ENCODE data around the gene MARCHF9.

Gene MARCHF9

DNA sequence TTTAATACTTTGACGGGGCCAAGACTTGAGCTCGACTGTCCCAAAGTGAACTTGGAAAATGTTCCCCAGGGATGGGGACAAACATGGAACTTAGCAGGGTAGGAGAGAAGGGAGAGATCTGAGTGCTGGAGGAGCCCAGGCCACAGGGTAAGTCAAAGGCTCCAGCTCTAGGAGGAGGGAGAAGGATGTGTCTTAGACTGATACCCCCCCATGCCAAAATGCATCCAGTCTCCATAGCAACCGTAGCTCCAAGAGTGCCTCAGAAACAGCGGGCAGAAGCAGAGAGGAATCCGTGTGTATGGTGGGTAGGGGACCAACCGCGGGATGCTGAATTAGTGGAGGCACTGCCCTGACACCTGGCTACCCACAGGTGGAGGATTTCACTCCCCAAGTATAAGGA is 15.5 kb upstream of the MARCHF9 start:
- no peak for DNase-seq

DNA sequence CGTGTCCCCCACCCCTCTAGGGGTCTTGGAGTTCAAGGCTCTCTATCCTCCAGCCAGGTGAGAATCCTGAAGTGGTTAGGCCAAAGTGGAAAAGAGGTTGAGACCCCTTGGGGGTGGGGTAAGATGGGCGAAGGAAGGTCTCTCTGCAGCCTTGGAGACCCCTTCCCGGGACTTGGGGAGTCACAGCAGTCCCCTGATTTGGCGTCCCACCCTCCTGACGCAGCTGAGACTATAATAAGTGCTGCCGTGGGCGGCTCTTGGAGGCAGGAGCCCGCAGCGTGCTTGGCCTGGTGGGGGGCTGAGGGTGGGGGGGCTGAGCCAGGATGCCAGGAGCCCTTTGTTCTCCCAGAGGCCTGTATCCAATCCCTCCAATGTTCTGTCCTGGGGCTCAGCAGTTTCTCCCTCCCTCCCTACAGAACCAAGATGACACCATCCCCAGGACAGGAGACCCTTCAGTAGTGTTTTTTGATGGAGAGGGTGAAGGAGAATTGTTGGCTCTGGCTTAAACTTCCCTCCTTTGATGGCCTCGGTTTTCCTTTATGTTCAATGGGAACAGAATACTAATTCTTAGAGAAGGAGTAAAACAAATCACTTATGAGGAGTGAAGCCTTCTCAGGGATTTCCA is 14.9 kb upstream of the MARCHF9 start:
- no peak for DNase-seq

DNA sequence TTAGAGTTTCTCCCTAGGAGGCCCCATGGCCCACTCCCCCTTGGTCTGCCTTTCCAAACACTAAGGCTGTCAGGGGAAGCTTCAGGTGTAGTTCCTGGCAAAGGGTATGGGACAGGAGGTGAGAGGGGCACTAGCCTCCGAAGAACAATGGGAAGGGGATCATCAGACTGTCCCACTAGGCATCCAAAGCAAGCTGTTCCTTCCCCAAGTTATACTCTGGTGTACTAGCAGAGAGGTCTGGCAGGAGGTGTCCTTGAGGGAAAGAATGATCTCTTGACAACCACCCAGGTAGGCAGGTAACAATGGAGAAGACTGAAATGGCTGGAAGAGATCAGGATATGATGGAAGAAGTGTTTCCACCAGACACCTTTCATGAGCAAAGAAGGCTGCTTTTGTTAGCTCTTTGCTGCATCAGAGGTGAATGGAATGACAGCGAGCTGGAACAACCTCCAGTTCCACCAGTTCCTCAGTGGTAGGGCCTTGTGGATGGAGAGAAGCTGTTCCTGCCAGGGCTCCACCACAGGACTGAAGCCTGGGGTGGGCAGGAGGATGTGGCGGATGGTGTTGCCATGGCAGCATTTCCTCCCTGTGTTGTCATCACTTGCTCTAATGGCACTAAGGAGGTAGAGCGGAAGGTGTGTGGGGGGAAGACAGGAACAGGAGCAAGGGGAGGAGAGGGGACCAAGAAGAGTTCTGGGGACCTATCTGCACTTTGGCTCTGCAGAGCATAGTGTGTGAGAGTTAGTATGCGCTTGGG is 14.1 kb upstream of the MARCHF9 start:
- peak; percentile 87 to 89 for DNase-seq

DNA sequence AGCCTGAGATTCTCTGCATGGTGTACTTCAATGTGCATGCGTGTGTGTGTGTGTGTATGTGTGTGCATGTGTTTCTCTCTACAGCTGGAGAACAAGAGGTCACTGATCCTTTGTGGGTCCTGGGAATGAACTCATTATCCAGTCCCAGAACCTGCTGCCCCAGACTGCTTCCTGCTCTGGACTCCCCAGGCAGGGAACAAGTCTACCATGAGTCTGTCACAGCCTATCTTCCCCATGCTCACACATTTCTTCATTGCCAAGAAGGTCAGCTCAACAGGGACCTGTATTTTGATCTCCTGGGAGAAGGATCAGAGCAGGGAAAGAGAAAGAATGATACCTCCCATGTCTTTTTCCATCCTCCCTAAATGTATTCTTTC is 13.5 kb upstream of the MARCHF9 start:
- no peak for DNase-seq

DNA sequence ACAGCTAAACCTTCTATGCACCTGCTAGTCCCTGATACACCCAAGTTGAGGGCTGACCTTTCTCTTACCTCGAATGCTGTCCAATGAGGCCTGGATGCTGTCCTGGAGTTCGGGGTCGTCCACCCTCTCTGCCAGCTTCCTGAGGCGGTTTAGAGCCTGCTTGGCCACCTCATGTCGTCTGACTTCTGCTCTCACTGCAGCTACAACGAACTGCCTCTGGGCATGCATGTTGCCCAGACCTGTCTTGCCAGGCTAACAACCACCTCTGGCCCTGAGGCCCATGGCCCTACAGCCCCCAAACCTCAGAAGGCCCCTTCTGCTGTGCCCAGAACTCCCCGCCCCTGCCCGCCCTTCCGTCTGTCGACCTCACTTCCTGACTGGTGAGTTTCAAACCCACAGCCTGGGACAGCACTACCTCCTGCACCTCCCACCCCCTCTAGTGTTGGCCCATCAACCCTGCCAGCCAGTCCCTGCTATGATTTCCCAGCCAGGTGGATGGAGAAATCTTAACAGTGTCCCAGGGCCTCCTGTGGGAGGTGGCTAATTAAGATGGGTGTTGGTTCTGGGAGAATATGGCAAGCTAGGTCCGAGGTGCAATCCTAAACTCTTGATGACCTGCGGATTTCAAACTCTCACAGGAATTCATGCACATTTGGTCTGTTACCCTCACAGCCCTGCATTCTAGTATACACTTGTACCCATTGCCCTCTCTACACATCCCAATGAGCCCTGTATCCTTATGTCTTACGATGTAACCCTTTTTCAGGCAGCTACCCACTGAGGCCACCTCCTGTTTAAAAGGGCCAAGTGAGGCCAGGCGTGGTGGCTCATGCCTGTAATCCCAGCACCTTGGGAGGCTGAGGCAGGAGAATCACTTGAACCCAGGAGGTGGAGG is 12.8 kb upstream of the MARCHF9 start:
- peak; percentile 87 to 89 for DNase-seq

DNA sequence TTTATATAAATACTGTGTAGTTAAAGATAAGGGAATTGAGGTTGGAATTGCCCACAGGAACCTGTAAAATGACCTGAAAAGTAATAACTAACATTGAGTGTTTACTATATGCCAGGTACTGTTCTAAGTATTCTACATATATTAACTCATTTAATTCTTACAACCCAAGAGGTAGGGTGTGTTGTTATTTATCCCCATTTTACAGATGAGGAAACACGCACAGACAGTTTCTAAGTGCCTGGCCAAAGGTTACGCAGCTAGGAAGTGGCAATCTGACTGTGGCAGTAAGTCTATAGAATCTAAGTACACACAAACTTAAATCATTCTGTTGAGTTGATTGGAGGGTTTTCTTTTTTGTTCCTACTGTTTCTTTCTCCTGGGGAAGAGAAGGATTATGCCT is 11.1 kb upstream of the MARCHF9 start:
- DNase-seq, result no peak

DNA sequence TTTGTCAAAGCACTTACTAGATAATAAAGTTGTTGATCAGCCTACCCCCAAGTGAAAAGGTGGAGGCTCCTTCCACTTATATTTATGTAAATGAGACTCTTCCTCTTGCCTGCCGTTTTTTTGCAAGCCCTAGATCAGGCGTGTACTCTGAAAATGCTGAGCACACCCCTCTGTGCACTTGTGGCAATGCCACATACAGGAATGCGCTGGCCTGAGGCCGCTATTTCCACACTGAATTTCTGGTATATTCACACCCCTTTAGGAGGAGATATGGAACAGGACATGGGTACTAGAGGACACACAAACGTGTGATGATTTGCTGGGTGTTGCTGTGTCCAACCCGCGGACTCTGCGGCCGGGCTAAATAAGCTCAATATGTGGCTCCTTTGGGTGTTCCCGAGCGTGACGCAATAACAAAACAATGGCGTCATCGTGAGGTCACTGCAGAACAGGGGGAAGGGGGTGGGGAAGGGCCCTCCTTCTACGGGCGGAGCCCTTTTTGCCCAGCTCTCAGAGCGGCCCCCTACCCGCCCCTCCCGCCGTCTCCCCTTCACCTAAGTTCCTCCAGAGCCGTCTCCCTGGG is 10.6 kb upstream of the MARCHF9 start:
- peak; percentile 88 for DNase-seq

DNA sequence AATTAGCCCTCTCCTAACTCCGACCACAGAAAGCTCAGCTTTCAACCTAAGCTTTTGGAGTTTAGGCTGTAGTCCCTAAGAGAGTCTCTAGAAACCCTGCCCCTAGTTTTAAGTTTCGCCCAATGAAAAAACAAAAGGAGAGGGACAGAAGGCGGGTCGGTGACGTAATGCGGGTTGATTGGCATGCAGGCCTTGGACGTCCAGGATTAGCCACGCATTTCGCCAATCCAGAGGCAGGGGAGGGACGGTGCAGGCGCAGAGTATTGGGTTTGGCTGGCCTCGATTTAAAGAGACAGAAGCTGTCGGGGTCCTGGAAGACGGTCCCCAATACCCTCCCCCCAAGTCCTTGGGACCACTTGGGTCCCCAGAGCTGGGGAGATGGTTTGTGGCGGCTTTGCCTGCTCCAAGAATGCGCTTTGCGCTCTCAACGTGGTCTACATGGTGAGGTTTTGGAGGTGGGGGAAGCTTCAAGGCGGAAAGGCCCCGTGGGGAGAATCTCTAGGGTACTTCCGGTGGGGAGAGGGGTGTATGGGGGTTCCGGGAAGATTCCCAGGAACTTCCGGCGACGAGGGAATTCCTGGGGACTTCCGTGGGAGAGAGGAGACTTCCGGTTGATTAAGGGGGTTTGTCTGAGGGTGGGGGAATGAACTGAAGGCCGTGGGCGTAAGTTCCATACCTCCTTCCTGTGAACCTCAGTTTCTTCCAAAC is 10.0 kb upstream of the MARCHF9 start, which contains the start of gene TSPAN31:
Gene TSPAN31, plus strand, starts transcription at position 263 of the 708 bp plus-strand sequence. Its CDS starts 116 bp downstream, at position 379.
- peak; percentile 97 for DNase-seq

DNA sequence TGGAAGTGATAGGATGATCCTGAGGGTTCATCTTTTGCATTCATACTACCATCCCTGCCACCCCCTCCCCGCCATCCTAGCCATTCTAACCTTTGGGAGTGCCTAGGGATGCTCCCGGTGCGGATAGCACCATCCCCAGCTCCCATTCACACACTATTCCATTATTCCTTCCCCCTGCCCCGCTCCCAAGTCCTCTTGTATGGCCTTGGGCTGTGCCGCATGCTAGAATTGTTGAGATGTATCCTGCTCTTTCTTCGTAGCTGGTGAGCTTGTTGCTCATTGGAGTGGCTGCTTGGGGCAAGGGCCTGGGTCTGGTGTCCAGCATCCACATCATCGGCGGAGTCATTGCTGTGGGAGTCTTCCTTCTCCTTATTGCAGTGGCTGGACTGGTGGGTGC is 9.4 kb upstream of the MARCHF9 start:
- no peak for DNase-seq

DNA sequence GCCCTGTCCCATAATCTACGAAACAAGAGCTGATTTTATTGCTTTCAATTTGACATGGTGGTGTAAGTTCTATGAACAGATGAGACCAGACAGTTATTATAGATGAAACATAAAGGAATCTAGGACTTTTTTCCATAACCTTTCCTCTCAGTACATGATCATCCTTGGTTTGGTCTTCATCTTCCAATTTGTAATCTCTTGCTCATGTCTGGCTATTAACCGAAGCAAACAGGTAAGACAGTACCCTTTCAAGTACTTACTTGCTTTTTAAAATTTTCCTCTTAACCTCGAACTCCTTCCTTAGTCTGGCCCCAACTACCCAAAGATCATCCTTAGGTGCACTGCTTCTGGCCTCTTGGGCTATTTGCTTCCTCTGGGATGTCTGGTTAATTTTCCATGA is 8.9 kb upstream of the MARCHF9 start:
- no peak for DNase-seq

DNA sequence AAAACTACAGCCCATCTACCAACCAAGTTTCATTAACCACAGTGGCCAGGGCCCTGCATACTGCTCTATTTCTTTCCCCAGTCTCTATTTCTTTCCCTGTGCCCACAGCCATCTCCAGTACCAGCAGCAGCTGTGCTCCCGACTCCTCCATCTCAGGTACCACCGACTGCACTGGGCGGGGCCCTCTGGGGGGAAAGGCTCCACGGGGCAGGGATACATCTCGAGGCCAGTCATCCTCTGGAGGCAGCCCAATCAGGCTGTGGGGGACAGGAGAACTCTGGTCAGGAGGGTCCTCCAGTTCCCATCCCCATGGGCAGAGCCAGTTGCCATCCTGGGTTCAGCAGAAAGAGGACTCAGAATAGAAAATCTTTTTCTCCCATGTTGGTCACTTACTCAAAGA is 5.8 kb upstream of the MARCHF9 start:
- no peak for DNase-seq

DNA sequence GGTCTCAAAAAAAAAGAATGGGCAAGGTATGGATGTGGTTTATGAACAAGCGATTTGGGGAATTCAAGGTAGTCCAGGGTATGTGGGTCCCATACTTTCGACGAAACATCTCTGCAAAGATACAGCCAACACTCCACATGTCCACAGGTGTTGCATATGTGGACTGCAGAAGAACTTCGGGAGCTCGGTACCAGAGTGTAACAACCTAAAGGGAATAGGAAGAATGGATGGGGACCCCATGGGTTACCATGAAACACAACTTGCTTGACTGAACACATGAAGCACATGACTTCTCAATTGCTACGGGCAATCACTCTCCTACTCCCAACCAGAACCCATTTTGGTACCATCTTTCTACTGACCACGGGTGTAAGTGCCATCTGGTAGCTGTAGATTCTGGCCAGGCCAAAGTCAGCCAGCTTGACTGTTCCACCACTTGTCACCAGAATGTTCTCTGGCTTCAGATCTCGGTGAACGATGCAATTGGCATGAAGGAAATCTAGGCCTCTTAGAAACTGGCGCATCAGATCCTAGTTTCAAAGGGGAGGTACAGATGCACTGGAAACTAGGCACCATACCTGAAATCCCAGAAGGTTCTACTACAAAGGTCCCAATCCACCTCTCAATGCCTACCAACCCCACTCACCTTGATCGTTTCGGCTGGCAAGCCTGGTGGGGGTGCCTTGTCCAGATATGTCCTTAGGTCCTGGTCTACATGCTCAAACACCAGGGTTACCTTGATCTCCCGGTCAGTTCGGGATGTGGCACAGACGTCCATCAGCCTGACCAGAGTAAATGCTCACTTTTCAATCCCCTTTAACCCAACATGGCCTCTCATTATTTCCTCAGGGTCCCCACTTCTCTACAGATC is 4.1 kb upstream of the MARCHF9 start:
- DNase-seq, result no peak

DNA sequence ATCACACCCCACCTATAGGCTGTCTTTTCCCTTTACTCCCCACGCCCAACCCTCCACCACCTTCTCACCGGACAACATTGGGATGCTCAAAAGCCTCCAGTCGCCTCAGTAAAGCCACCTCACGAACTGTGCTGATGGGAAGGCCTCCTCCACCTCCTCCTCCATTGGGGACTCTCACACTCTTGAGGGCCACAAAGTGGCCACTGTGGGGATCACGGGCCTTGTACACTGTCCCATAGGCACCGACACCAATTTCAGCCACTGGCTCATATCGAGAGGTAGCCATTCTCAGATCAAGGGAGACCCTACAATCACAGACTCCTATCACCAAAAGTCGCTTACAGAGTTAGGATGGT is 3.5 kb upstream of the MARCHF9 start:
- DNase-seq, result no peak

DNA sequence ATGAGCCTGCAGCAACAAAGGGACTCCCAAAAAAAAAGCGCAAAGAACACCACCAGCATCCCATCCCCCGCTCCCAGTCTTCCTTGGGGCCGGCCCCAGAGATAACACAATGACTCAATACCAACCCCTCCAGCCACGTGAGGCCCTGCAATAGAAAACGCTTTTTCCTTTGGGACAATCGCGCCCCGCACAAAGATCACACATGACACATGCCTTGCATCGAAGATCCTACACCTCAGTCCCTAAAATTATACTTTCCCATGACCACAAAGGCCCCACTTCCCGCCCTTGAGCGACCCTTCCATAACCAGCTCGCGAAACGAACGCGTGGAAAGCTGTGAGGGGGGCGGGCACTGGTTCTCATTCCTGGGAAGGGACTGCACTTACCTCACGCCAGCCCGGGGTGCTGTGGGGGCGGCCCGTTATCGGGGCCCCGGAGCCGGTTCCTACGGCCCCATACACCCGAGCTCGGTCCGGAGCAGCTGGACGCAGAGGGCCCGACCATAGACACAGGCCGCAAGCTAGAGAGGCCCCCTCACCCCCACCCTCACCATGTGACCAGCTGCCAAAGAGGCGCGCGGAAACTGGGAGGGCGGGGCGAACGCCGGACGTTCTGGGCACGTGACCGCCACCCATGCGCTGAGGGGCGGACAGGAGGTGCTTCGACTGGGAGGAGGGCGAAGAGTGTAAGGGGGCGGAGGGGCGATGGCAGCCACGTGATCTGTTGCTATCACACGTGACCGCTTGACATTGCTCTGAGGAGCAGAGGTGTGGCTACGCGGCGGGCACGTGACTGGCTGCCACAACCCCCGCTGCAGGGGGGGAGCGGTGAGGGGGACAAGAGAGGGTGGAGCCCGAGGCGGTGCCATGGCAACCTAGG is 2.9 kb upstream of the MARCHF9 start, which contains the start of gene CDK4:
Gene CDK4, minus strand, starts transcription at position 523 of the 880 bp plus-strand sequence. CDS start 593 bp downstream, outside the sequence.
- peak; percentile 100 for DNase-seq

DNA sequence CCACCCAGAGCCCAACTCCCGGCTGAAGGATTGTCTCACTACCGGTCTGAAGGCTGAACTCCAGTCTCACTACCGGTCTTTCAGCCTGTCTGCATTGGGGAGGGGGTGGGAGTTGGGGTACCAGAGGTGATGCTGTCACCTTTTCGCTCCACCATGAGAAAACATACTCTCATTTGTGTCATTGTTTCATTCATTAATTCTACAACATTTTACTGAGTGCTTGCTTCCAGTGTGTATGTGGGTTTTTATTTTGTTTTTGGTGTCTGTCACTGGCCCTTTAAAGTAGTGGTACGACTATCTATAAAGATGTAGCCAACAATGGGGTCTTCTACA is 2.3 kb upstream of the MARCHF9 start:
- no peak for DNase-seq

DNA sequence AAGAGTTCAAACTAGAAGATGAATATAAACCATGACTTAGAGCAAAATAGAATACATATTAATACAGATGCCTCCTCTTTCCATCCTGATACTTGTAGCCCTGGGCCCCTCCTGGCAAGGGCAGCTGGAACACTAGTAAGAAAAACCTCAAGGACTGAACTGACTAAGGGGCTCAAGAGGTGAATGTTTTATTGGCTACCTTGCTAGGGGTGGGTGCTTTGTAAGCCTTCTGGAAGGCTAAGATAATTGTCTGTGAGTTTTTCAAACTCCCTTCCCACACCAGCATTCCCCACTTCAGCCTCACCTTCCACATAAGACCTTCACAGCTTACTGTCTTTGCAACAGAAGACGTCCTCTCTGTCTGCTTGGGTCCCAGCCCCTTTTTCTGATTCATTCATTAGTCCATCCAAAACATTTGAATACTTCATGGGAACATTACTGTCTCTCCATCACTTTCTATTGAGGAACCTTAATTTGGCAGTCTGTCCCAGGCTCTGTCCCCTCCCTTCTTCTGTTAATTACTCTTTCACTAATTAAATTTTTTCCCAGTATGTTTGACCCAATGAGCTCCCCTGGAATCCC is 1.1 kb upstream of the MARCHF9 start:
- no peak for DNase-seq

DNA sequence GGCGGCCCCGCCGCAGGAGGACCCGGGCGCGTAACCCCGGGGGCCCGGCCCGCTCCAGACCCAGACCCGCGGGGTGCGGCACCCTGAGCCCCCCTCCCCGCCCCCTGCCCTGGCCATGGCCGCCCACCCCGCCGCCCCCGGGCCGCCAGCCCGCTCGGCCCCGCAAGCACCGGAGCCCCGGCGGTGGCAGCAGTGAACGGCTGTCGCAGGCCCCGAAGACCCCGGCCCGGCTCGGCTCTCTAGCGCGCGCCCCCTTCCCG is 221 bp downstream of the MARCHF9 start:
- DNase-seq, result no peak

DNA sequence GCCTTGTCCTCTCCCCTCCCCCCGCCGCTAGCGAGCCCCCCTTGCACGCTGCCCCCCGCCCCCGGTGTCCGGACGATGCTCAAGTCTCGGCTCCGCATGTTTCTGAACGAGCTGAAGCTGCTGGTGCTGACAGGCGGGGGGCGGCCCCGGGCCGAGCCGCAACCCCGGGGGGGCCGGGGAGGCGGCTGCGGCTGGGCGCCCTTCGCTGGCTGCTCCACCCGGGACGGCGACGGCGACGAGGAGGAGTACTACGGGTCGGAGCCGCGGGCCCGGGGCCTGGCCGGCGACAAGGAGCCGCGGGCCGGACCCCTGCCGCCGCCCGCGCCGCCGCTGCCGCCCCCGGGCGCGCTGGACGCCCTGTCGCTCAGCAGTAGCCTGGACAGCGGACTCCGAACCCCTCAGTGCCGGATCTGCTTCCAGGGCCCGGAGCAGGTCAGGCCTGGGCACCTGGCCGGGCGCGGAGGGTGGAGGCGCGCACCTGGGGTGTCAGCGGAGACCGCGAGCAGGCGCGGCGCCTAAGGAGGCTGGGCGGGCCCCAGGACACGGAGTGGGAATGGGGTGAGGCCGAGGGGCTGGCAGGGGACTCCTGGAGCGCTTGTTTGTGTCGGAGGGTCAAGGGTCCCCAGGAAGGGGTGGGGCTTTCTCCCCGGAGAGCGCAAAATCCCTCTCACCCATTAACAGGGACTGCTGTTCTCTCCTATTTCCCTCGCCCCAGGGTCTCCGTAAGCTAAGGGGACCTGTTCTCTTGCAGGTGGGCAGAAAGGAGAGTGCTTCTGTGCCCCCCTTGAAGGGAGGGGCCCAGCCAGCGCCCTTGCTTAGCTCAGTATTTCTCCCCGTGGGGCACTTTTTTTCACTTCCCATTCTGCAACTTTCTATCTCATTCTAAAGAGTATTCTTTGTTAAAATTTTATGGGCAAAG is 810 bp downstream of the MARCHF9 start:
- peak; percentile 41 to 45 for DNase-seq
